Measurements from ENCODE around the gene HCAR3.
A peak's percentile ranks its signal among the peaks of the same experiment; 100 is the strongest.
"Not testable (repeated sequence)": the region's sequence is repeated elsewhere in the genome, so short reads cannot be mapped to it uniquely, and the experiment has no call there.

HCAR3 gene

DNA sequence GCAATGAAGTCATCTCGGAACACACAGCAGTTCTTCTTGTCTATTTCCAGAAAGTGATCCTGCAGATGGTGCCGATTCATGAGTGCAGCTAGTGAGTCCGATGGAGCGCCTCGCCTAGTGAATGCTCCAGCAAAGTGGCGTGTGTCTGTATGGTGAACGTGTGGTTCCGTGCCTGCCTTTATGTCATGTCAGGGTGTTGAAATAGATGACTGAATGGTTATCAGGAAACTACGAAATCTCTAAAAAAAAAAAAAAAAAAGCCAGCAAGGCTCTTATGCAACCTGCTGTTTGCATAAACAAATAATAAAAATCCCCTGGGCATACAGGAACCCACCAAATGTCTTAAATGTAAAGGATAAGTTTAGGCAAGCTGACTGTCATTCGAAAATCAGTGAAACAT lies at the start of gene HCAR3:
HCAR3 (minus strand) TSS at position 154 of the 400 bp plus-strand sequence; CDS start at position 80, 74 bp downstream.
- DNase-seq (ENCODE audit: low read depth), result not testable (repeated sequence)

GRCh38 chr12:122757568-122757967 lies 41.0 kb upstream of the HCAR3 start:
- no peak for DNase-seq (ENCODE audit: low read depth)

DNA sequence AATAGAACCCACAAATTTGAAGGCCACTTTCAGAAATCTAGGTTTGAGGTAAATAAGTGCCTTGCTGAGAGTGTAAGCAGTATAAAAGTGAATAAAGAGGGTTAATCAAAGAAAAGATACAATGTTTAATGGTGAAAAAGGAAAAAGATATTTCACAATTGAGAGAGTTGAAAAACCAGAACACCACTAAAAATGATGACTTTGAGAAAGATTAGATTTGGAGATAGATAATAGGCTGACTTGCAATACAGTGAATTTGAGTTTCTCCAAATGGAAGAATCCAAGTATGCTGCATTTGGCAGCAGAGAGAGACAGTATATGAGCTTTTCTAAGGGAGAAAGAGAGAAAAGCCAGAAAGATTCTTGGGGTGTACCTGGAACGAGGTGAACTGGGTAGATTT lies 38.2 kb upstream of the HCAR3 start:
- no peak for DNase-seq (ENCODE audit: low read depth)

DNA sequence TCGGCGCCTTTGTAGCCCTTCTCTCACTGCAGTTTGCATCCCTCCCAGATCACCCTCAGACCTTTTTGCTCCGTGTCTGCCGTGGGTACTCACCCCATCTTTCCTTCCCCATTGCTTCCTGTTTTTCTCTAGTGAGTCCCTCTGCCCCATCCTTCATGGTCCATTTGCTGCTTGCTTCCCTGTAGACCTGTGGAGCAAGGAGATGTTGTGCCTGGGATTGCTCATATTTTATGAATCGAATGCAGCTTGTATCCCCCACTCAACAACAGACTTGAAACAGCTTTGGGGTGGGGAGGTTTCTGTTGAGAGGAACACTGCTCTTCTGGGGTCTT lies 36.7 kb upstream of the HCAR3 start:
- no peak for DNase-seq (ENCODE audit: low read depth)

GRCh38 chr12:122752464-122753318 lies 36.1 kb upstream of the HCAR3 start, which contains the start of gene DENR:
Gene DENR (plus strand): TSS chr12:122752824. CDS start chr12:122753702, 878 bp downstream.
- DNase-seq (ENCODE audit: low read depth), result peak; percentile 99

DNA sequence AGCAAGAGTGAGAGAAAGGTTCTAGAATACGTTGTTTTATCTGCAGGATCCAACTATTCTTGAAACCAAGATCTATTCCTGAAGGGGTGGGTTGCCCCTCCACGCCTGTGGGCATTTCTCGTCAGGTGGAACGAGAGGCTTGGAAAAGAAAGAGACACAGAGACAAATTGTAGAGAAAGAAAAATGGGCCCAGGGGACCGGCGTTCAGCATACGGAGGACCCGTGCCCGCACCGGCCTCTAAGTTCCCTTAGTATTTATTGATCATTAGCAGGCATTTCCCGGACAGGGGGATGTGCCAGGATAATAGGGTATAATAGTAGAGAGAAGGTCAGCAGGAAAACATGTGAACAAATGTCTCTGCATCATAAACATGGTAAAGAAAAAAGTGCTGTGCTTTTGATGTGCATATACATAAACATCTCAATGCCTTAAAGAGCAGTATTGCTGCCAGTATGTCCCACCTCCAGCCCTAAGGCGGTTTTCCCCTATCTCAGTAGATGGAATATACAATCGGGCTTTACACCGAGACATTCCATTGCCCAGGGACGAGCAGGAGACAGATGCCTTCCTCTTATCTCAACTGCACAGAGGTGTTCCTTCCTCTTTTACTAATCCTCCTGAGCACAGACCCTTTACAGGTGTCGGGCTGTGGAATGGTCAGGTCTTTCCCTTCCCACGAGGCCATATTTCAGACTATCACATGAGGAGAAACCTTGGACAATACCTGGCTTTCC lies 34.3 kb upstream of the HCAR3 start:
- not testable (repeated sequence) for DNase-seq (ENCODE audit: low read depth)

- no peak for DNase-seq (ENCODE audit: low read depth)
Measured at GRCh38 chr12:122749569-122750332, 33.1 kb upstream of the HCAR3 start.

- DNase-seq (ENCODE audit: low read depth), result no peak
Measured at GRCh38 chr12:122747224-122748135, 30.9 kb upstream of the HCAR3 start.

- DNase-seq (ENCODE audit: low read depth), result no peak
Measured at GRCh38 chr12:122743895-122744525, 27.4 kb upstream of the HCAR3 start.

DNA sequence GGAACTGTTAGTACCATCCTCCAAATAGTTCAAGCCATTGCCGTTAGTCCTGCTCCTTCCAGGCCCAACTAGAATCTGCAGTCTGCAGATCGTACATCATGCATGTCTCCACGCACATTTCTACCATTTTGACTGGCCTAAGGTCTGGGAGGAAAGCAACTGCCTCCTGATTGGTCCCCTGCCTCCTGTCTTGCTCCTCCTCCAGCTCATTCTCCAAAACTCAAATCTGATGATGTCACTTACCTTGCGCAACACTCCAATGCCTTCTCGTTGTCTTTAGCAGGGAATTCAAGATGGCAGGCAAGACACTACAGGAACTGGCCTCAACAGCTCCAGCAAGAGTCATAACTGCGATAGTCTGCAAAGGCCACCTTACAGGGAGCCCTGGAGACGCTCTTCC lies 23.7 kb upstream of the HCAR3 start:
- no peak for DNase-seq (ENCODE audit: low read depth)

DNA sequence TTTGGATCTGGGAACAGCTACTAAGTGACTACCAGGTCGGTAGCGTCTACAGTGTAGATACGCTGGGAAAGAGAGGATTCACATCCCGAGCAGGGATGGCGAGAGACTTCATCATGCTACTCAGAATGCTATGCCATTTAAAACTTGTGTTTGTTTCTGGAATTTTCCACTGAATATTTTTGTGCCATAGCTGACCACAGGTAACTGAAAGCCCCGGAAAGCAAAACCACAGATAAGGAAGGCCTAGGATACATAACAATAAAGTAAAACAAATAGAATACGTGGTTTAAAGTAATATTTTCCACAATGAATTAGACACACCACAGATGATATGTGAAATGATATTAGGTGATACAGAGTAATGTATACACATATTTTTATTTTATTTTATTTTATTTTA lies 22.0 kb upstream of the HCAR3 start:
- DNase-seq (ENCODE audit: low read depth), result no peak

DNA sequence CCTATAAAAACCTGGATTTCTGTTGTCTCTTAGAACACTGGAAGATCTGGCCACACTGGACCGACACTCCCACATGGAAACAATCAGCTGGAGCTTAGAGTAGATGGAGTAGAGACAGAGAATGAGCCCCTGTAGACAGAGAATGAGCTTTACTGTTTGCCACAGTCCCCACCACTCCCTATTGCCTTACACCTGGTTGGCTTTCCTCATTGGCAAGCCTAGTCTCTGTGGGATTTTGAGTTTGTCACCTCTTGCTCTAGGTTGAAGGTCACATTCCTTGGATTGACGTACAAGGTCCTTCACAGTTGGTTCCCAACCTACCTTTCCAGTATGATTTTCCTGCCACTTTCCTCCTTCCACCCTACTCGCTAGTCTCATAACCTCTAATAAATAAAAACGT lies 16.0 kb upstream of the HCAR3 start:
- no peak for DNase-seq (ENCODE audit: low read depth)

DNA sequence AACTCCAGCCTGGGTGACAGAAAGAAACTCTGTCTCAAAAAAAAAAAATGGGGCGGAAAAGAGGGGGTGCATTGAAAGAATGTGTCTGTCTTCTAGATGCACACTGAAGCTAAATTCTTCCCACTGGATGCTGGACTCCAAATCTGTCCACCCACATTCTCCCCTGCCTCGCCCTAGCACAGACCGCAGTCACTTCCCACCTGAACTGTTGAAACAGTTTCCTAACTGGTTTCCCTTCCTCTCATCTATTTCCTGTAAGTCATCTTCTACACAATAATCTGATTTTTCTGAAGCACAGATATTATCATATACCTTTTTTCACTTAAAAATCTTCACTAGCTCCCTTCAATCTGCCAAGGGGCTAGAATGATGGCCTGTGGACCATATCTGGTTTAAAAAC lies 15.6 kb upstream of the HCAR3 start:
- DNase-seq (ENCODE audit: low read depth), result no peak

DNA sequence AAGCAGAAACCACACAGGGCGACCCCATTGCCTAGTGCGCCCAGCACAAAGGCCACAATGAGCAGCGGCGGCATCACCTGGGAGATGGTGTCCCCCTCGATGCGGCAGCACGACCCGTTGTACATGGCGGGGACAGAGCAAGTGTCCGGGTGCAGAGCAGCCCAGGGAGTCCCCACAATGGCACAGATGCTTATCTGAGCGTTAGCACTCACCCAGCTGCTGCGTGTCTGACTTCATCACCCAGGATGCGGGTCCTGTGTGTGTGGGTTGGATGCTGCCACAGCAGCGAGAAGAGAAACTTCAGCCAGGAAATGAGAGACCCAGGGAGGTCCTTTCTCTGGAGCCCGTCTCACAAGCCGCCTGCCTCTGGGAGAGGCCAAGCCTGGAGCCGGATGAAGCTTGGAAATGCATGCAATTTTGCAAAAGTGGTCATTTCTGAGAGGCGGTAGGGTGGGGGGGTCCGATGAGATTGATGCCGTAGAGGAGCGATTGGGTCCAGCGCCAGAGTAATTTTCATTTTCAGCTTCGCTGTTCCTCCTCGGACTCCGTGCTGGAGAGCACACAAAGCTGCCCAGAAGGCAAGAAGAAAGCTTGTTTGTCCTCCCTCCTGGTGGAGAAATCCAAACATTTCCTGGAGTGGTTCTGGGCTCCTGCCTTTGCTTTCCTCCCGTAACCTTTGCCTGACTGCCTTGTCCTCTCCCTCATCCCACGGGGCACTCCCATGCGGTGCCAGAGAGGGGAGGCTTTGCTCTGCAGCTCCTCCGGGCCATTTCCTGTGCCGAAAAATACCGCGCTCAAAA lies 13.8 kb upstream of the HCAR3 start, which contains the start of gene HCAR1:
HCAR1 (minus strand) TSS at position 630 of the 800 bp plus-strand sequence; CDS start at position 125, 505 bp downstream.
- no peak for DNase-seq (ENCODE audit: low read depth)

GRCh38 chr12:122729583-122730214 lies 13.1 kb upstream of the HCAR3 start:
- no peak for DNase-seq (ENCODE audit: low read depth)

GRCh38 chr12:122726080-122726558 lies 9.5 kb upstream of the HCAR3 start:
- no peak for DNase-seq (ENCODE audit: low read depth)

GRCh38 chr12:122725452-122726079 lies 9.0 kb upstream of the HCAR3 start:
- DNase-seq (ENCODE audit: low read depth), result no peak

DNA sequence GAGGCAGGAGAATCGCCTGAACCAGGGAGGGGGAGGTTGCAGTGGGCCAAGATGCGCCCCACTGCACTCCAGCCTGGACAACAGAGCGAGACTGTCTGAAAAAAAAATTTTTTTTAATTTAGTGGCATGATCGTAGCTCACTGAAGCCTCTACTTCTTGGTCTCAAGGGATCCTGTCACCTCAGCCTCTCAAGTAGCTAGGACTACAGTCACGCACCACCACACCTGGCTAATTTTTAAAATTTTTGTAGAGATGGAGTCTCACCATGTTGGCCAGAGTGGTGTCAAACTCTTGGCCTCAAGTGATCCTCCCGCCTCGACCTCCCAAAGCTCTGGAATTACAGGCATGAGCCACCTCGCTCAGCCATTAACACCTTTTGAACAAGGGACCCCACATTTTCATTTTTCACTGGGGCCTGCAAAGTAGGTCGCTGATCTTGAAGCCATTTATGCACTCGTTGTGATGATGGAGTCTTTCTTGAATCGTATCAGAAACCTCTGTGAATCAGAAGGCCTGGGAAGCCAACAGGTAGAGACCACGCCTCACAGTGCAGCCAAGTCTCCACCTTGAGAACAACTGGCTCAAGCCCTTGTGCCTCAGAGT lies 8.1 kb upstream of the HCAR3 start:
- no peak for DNase-seq (ENCODE audit: low read depth)

Data from activated T-helper 9 cell treated with anti-CD3 and anti-CD28 coated beads, Interleukin-2, amount 50 U/mL, for 16 hours (primary cell).